Calu3 (cell line): ENCODE results near the gene KCND3. TPM values are rescaled to one million over a fixed set of nuclear protein-coding genes. Genes with fewer than 3 reads are reported as not detected.

ENCODE experiments used
- BruUV-seq: library from RNA; stranded (reverse); fragments of 400-500 nt; replicated peaks from 2 replicates; lab custom pipeline; 2021; lab: Mats Ljungman, UMichigan
- CTCF ChIA-PET: fragments of 300-600 bp; sonication (Branson Sonifier 250); formaldehyde crosslinking; loops from one replicate; lab custom pipeline; 2022; ENCODE audit warnings: antibody characterized with exemption; lab: Charles Lee
- DNase-seq: peaks from one replicate; pipeline ENCODE4 v3.0.0; 2022
- H3K27ac Mint-ChIP-seq: one replicate; pipeline ENCODE4 v1.8.0; 2022; ENCODE audit warnings: mixed read lengths; ENCODE audit not compliant: unreplicated experiment
- H3K27me3 Mint-ChIP-seq: one replicate; pipeline ENCODE4 v1.8.0; 2022; ENCODE audit warnings: mixed read lengths; ENCODE audit not compliant: unreplicated experiment
- H3K36me3 Mint-ChIP-seq: one replicate; pipeline ENCODE4 v1.8.0; 2022; ENCODE audit warnings: mild to moderate bottlenecking, moderate library complexity, mixed read lengths; ENCODE audit not compliant: insufficient read depth, unreplicated experiment
- H3K4me1 Mint-ChIP-seq: one replicate; pipeline ENCODE4 v1.8.0; 2022; ENCODE audit warnings: mild to moderate bottlenecking, low read depth, mixed read lengths; ENCODE audit not compliant: unreplicated experiment
- H3K4me3 Mint-ChIP-seq: one replicate; pipeline ENCODE4 v1.8.0; 2022; ENCODE audit warnings: mild to moderate bottlenecking, low read depth, moderate library complexity, mixed read lengths; ENCODE audit not compliant: unreplicated experiment
- H3K9me3 Mint-ChIP-seq: one replicate; pipeline ENCODE4 v1.8.0; 2022; ENCODE audit warnings: low read depth, mixed read lengths; ENCODE audit not compliant: unreplicated experiment
- CTCF ChIP-seq: fragments of 200-600 bp; IDR thresholded peaks from one replicate; pipeline ENCODE4 v1.8.0; 2022; ENCODE audit warnings: antibody characterized with exemption; ENCODE audit not compliant: unreplicated experiment
- intact Hi-C: fragments of 100-400 bp; cut with micrococcal nuclease; formaldehyde crosslinking; loops from one replicate; pipeline ENCODE4 v1.10.0; 2022; ENCODE audit not compliant: unreplicated experiment
- total RNA-seq: library from RNA; stranded (reverse); gene quantifications from 2 replicates; pipeline ENCODE4 v1.2.3, GENCODE V29; 2022

Gene KCND3
- total RNA-seq, 1 experiment from 2014 or later: 0.07 TPM

GRCh38 chr1:111967886-111968285 is 21.6 kb downstream of the KCND3 start:
- no peak for TF ChIP-seq CTCF
- Mint-ChIP-seq H3K9me3 (no peaks in the 10 kb centered on the region), H3K4me1 (no peaks in the 10 kb centered on the region), H3K27ac (no peak overlapping the region), H3K27me3 (peaks cover 92% of the 10 kb centered on the region), H3K36me3 (no peaks in the 10 kb centered on the region), H3K4me3 (no peak overlapping the region)
- no peak for DNase-seq
- no TSS peak for BruUV-seq
- CTCF ChIA-PET: no interaction called here
- intact Hi-C loops: no loop called here

DNA sequence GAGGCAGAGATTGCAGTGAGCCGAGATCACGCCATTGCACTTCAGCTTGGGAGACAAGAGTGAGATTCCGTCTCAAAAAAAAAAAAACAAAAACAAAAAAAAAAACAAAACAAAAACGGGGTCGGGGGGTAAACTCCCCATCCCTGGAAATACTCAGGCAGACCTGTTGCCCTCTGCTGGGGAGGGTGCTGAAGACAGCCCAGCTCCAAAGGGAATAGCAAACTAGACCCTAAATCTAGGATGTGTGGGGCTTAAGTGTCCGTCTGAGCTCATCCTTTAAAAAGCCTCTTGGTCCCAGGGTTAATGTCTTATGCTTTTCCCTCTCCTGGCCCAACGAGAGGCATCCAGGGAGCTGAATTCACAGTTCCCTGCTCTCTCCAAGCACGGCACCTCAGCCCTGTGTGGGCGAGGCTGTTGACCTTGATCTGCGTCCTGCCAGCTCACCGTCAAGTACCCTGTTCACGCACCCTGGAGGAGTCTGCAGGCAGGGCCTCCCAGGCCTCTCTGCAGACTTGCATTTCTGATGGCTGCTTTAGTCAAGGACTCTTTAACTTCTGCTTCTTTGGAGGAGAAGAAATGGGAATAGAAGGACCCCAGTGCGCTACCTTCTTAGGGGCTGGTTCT is 22.3 kb downstream of the KCND3 start:
- H3K9me3 Mint-ChIP-seq: no peaks in the 10 kb centered on the region
- H3K36me3 Mint-ChIP-seq: no peaks in the 10 kb centered on the region
- no TSS peak for BruUV-seq
- no peak for TF ChIP-seq CTCF
- intact Hi-C loops: no loop called here
- CTCF ChIA-PET: no interaction called here
- no peak overlapping the region for H3K4me3 Mint-ChIP-seq
- H3K4me1 Mint-ChIP-seq: no peaks in the 10 kb centered on the region
- peaks cover 92% of the 10 kb centered on the region for H3K27me3 Mint-ChIP-seq
- no peak overlapping the region for H3K27ac Mint-ChIP-seq
- DNase-seq: no peak

- no TSS peak for BruUV-seq
- DNase-seq: no peak
- Mint-ChIP-seq H3K27ac (no peak overlapping the region), H3K9me3 (no peaks in the 10 kb centered on the region), H3K36me3 (no peaks in the 10 kb centered on the region), H3K4me1 (no peaks in the 10 kb centered on the region), H3K4me3 (no peak overlapping the region), H3K27me3 (peaks cover 82% of the 10 kb centered on the region)
- no peak for TF ChIP-seq CTCF
- intact Hi-C loops: no loop called here
- CTCF ChIA-PET: no interaction called here
These were observed 23.6 kb downstream of the KCND3 start for GRCh38 chr1:111965781-111966443.

GRCh38 chr1:111963985-111964738 is 25.3 kb downstream of the KCND3 start:
- H3K36me3 Mint-ChIP-seq: no peaks in the 10 kb centered on the region
- H3K27me3 Mint-ChIP-seq: peaks cover 79% of the 10 kb centered on the region
- CTCF ChIA-PET: no interaction called here
- no peaks in the 10 kb centered on the region for H3K4me1 Mint-ChIP-seq
- no peak overlapping the region for H3K27ac Mint-ChIP-seq
- intact Hi-C loops: no loop called here
- no peak overlapping the region for H3K4me3 Mint-ChIP-seq
- no peaks in the 10 kb centered on the region for H3K9me3 Mint-ChIP-seq
- no peak for TF ChIP-seq CTCF
- BruUV-seq: no TSS peak
- DNase-seq: no peak
